HG03060 (cell line): ENCODE measurements around the gene USP20.

Experiments used
- ATAC-seq: cut with Tn5 transposase; IDR thresholded peaks from one replicate; pipeline ENCODE4 v1.9.1; 2021; ENCODE audit warnings: low read depth, moderate number of reproducible peaks; ENCODE audit not compliant: unreplicated experiment

USP20 gene

GRCh38 chr9:129851821-129852220 lies 16.6 kb downstream of the USP20 start:
- no peak for ATAC-seq

- ATAC-seq, result no peak
These were observed 17.3 kb downstream of the USP20 start for GRCh38 chr9:129852579-129852978.

- no peak for ATAC-seq
These were observed 18.4 kb downstream of the USP20 start for GRCh38 chr9:129853614-129854013.

- no peak for ATAC-seq
These were observed 19.4 kb downstream of the USP20 start for GRCh38 chr9:129854588-129855110.

GRCh38 chr9:129857207-129857606 lies 21.9 kb downstream of the USP20 start:
- ATAC-seq, result no peak

GRCh38 chr9:129858167-129858962 lies 23.1 kb downstream of the USP20 start:
- no peak for ATAC-seq

- no peak for ATAC-seq
These were observed 25.6 kb downstream of the USP20 start for GRCh38 chr9:129860653-129861446.

GRCh38 chr9:129861447-129861827 lies 26.2 kb downstream of the USP20 start:
- ATAC-seq, result no peak

- no peak for ATAC-seq
These were observed 27.9 kb downstream of the USP20 start for GRCh38 chr9:129863059-129863690.

GRCh38 chr9:129864991-129865647 lies 29.9 kb downstream of the USP20 start:
- ATAC-seq, result no peak

GRCh38 chr9:129865668-129866320 lies 30.5 kb downstream of the USP20 start:
- no peak for ATAC-seq

GRCh38 chr9:129866394-129867135 lies 31.3 kb downstream of the USP20 start:
- ATAC-seq, result no peak

GRCh38 chr9:129867136-129868022 lies 32.1 kb downstream of the USP20 start:
- no peak for ATAC-seq

- no peak for ATAC-seq
These were observed 33.0 kb downstream of the USP20 start for GRCh38 chr9:129868023-129868871.

- no peak for ATAC-seq
These were observed 33.7 kb downstream of the USP20 start for GRCh38 chr9:129868872-129869486.

GRCh38 chr9:129869585-129870501 lies 34.6 kb downstream of the USP20 start:
- no peak for ATAC-seq
